Measurements from ENCODE around the gene HIRIP3.
"Not testable (repeated sequence)": the region's sequence is repeated elsewhere in the genome, so short reads cannot be mapped to it uniquely, and the experiment has no call there.

HIRIP3 gene

DNA sequence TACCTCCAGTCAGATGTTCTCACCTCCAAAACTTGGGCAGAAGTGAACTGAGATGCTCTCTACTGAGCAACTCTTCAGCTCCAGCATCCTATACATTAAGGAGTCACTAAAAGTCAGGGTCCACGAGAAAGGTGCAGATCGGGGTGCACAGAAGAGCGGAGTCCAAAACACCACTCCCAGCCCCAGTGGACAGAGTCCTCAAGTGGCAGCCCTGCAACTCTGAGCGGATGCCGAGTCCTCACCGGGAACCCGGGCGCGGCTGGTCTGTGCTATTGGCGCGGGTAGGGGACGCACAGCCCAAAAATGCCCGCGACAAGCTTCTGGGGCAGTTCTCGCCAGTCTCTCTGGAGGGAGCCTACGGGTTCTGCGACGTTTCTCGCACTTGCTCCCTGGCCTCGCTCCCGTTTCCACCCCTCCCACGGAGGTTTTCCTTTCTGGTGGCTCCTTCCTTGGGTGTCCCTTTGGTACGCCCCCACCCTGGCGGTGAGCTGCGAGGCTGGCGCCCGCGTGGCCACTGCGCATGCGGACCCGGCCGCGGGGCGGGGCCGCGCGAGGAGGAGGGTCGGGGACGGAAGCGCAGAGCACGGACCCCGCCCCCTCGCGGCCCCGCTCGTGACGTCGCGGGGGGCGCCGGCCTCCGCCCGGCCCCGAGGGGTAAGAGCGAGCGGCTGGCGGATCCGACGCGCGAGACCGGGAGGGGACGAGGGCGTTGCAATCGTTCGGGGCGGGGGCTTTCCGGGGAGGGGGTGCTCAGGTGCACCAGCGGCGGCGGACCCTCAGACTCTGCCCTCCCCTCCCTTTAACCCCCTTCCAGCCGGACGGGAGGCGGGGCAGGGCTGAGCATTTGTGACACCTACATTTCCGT is 33.7 kb downstream of the HIRIP3 start, which contains the start of gene TMEM219:
Gene TMEM219 (plus strand): TSS at position 601 of the 865 bp plus-strand sequence. CDS start 1,065 bp downstream, outside the sequence.
- peak; percentile 88 to 93 for DNase-seq (ENCODE audit: low read depth in 1 of 2, low spot score in 1 of 2)

GRCh38 chr16:29961127-29961478 is 34.3 kb downstream of the HIRIP3 start:
- DNase-seq (ENCODE audit: low read depth in 1 of 2, low spot score in 1 of 2): no peak

DNA sequence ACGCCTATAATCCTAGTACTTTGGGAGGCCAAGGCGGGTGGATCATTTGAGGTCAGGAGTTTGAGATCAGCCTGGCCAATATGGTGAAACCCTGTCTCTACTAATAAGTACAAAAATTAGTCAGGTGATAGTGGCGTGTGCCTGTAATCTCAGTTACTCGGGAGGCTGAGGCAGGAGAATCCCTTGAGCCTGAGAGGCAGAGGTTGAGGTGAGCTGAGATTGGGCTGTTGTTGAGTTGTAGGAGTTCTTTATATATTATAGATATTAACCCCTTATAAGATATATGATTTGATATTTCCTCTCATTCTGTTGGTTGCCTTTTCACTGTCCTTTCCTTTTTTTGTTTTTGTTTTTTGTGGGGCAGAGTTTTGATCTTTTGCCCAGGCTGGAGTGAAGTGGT is 35.6 kb downstream of the HIRIP3 start:
- DNase-seq (ENCODE audit: low read depth in 1 of 2, low spot score in 1 of 2): not testable (repeated sequence)

DNA sequence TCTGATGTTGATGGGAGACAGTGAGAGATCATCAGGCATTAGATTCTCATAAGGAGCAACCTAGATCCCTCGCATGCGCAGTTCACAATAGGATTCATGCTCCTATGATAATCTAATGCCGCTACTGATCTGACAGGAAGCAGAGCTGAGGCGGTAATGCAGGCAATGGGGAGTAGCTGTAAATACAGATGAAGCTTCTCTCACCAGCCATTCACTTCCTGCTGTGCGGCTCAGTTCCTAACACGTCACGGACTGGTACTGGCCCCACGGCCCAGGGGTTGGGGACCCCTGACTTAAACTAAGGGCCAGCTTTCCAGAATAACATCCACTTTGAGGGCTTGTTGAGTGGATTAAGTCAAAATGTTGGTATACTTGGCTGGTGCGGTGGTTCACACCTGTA is 36.1 kb downstream of the HIRIP3 start:
- DNase-seq (ENCODE audit: low read depth in 1 of 2, low spot score in 1 of 2): no peak

GRCh38 chr16:29958756-29959155 is 36.7 kb downstream of the HIRIP3 start:
- DNase-seq (ENCODE audit: low read depth in 1 of 2, low spot score in 1 of 2): no peak

DNA sequence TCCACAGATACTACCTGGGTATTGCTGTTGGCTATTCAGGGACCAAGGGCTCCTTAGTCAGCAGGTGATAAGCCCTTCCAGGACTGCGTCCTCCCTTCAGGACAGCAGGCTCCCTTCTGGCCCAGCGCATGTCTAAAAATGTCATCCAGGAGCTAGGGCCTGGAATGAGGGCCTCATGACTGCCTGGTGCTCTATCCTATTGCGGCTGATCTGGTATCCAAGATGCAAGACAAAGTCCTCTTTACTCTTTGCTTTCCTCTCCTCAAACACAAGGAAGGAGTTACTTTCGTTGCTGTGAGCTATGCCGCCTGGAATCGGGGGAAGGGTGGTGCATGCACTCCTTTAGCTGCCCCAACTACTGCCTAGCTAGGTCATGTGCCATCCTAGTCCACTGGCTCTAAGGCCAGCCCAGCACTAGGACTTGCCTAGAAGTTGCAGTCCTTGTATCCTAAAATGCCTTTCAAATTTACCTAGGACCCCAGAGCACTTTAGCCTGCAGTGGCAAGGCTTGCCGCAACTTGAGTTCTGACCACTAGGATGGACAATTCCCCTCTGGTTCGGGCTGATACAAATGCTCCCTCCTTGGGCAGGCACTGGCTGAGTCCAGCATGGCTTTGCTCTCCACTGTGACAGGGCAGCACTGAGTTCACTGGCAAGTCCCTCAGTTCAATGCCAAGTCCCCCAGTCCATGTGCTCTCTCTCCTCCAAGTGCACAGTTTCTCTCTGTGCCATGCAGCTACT is 43.6 kb downstream of the HIRIP3 start:
- no peak for DNase-seq (ENCODE audit: low read depth in 1 of 2, low spot score in 1 of 2)

GRCh38 chr16:29950806-29951461 is 44.5 kb downstream of the HIRIP3 start:
- DNase-seq (ENCODE audit: low read depth in 1 of 2, low spot score in 1 of 2): no peak

DNA sequence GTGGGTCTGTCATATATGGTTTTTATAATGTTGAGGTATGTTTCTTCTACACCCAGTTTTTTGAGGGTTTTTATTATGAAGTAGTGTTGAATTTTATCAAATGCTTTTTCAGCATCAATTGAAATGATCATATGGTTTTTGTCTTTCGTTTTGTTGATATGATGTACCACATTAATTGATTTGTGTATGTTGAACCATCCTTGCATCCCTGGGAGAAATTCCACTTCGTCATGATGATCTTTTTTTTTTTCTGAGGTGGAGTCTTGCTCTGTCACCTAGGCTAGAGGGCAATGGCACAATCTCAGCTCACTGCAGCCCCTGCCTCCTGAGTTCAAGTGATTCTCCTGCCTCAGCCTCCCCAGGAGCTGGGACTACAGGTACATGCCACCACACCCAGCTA is 47.5 kb downstream of the HIRIP3 start:
- DNase-seq (ENCODE audit: low read depth in 1 of 2, low spot score in 1 of 2): no peak

GRCh38 chr16:29943846-29944799 is 51.3 kb downstream of the HIRIP3 start:
- no peak for DNase-seq (ENCODE audit: low read depth in 1 of 2, low spot score in 1 of 2)
